Osteoblast (primary cell): ENCODE results near the gene ANKRD29. TPM values are rescaled to one million over a fixed set of nuclear protein-coding genes. Genes with fewer than 3 reads are reported as not detected.
A peak's percentile ranks its signal among the peaks of the same experiment; 100 is the strongest.

Source experiments
- DNase-seq: peaks from one replicate; pipeline ENCODE4 v3.0.0; 2011; ENCODE audit warnings: low spot score, mixed read lengths; ENCODE audit not compliant: insufficient read length; ENCODE audit errors: missing footprints
- H2AFZ ChIP-seq: 2 replicates; pipeline ENCODE4 v1.6.0; 2011; ENCODE audit warnings: mild to moderate bottlenecking, low read length
- H3K27ac ChIP-seq: 2 replicates; pipeline ENCODE4 v1.5.1; 2011; ENCODE audit warnings: mild to moderate bottlenecking, low read depth, low read length, moderate library complexity
- H3K27me3 ChIP-seq: 2 replicates; pipeline ENCODE4 v1.6.0; 2012; ENCODE audit warnings: mild to moderate bottlenecking, control low read depth, inconsistent platforms, low read length, moderate library complexity; ENCODE audit not compliant: insufficient read depth
- H3K36me3 ChIP-seq: 2 replicates; pipeline ENCODE4 v1.5.1; 2011; ENCODE audit warnings: mild to moderate bottlenecking, low read length, control low read depth, moderate library complexity; ENCODE audit not compliant: insufficient read depth
- H3K4me1 ChIP-seq: 2 replicates; pipeline ENCODE4 v1.5.1; 2011; ENCODE audit warnings: mild to moderate bottlenecking, low read length, control low read depth, moderate library complexity; ENCODE audit not compliant: insufficient read depth
- H3K4me2 ChIP-seq: 2 replicates; pipeline ENCODE4 v1.6.0; 2011; ENCODE audit warnings: mild to moderate bottlenecking, low read length; ENCODE audit not compliant: insufficient read depth
- H3K4me3 ChIP-seq: fragments of 200-600 bp; sonication (generic); 3 replicates; pipeline ENCODE4 v1.5.1; 2012; ENCODE audit warnings: mild to moderate bottlenecking, low read length, inconsistent platforms; ENCODE audit not compliant: insufficient read depth
- H3K79me2 ChIP-seq: 2 replicates; pipeline ENCODE4 v1.6.0; 2012; ENCODE audit warnings: mild to moderate bottlenecking, low read length, control low read depth, inconsistent platforms; ENCODE audit not compliant: insufficient read depth
- H3K9me3 ChIP-seq: 2 replicates; pipeline ENCODE4 v1.5.1; 2011; ENCODE audit warnings: low read depth, low read length, control low read depth
- H4K20me1 ChIP-seq: 2 replicates; pipeline ENCODE4 v1.6.0; 2012; ENCODE audit warnings: mild to moderate bottlenecking, low read length, control low read depth; ENCODE audit not compliant: insufficient read depth
- CTCF ChIP-seq: IDR thresholded peaks from 2 replicates; pipeline ENCODE4 v1.5.1; 2011; ENCODE audit warnings: mild to moderate bottlenecking, low read depth, low read length, moderate library complexity; ENCODE audit errors: extremely low read depth
- total RNA-seq: library from RNA; depleted of rRNA; stranded (reverse); fragments of >200 nt; gene quantifications from 2 replicates; pipeline ENCODE4 v1.2.3, GENCODE V29; 2012

The ANKRD29 gene
- total RNA-seq, 1 donor = 9.8 TPM

GRCh38 chr18:23626451-23627279, 36.0 kb downstream of the ANKRD29 start:
- Histone ChIP-seq H3K4me3 (no peak overlapping the region), H3K9me3 (no peaks in the 10 kb centered on the region), H3K4me2 (peak overlapping the region; percentile 51), H3K79me2 (no peaks in the 10 kb centered on the region), H3K27me3 (no peaks in the 10 kb centered on the region), H3K36me3 (no peaks in the 10 kb centered on the region), H2AFZ (no peak overlapping the region), H3K27ac (peak overlapping the region; percentile 66), H4K20me1 (no peaks in the 10 kb centered on the region), H3K4me1 (peaks cover 33% of the 10 kb centered on the region)
- peak; percentile 79 for DNase-seq
- TF ChIP-seq CTCF = no peak

GRCh38 chr18:23623040-23623439, 39.7 kb downstream of the ANKRD29 start:
- Histone ChIP-seq H3K79me2 (no peaks in the 10 kb centered on the region), H4K20me1 (no peaks in the 10 kb centered on the region), H2AFZ (no peak overlapping the region), H3K4me1 (peaks cover 36% of the 10 kb centered on the region), H3K4me2 (no peak overlapping the region), H3K27me3 (no peaks in the 10 kb centered on the region), H3K9me3 (no peaks in the 10 kb centered on the region), H3K27ac (no peak overlapping the region), H3K36me3 (no peaks in the 10 kb centered on the region), H3K4me3 (no peak overlapping the region)
- no peak for DNase-seq
- TF ChIP-seq CTCF = no peak

- no peak for TF ChIP-seq CTCF
- Histone ChIP-seq H3K27ac (no peak overlapping the region), H3K4me3 (peak overlapping the region; percentile 75), H3K27me3 (no peaks in the 10 kb centered on the region), H2AFZ (peak overlapping the region; percentile 93), H3K36me3 (no peaks in the 10 kb centered on the region), H3K4me1 (peaks cover 7% of the 10 kb centered on the region), H3K79me2 (no peaks in the 10 kb centered on the region), H3K9me3 (no peaks in the 10 kb centered on the region), H3K4me2 (peak overlapping the region; percentile 88), H4K20me1 (no peaks in the 10 kb centered on the region)
- peak; percentile 83 for DNase-seq
Measured at GRCh38 chr18:23619388-23619881, 43.3 kb downstream of the ANKRD29 start.

GRCh38 chr18:23618862-23619387, 43.8 kb downstream of the ANKRD29 start:
- Histone ChIP-seq H3K4me2 (peak overlapping the region; percentile 88), H3K27me3 (no peaks in the 10 kb centered on the region), H3K27ac (no peak overlapping the region), H3K36me3 (no peaks in the 10 kb centered on the region), H3K4me3 (peak overlapping the region; percentile 75), H3K4me1 (peaks cover 7% of the 10 kb centered on the region), H4K20me1 (no peaks in the 10 kb centered on the region), H3K79me2 (no peaks in the 10 kb centered on the region), H2AFZ (peak overlapping the region; percentile 93), H3K9me3 (no peaks in the 10 kb centered on the region)
- DNase-seq = no peak
- TF ChIP-seq CTCF = no peak
